Activated naive CD4-positive, alpha-beta T cell treated with anti-CD3 and anti-CD28 coated beads for 36 hours (primary cell): ENCODE measurements around the gene NLRC4. TPM values are rescaled to one million over a fixed set of nuclear protein-coding genes. Genes with fewer than 3 reads are reported as not detected.
"Not testable (repeated sequence)": the region's sequence is repeated elsewhere in the genome, so short reads cannot be mapped to it uniquely, and the experiment has no call there.

Source experiments
- CTCF ChIA-PET: fragments of 350-600 bp; sonication (Branson Sonifier 250); formaldehyde crosslinking; loops from one replicate; lab custom pipeline; 2021; ENCODE audit warnings: antibody characterized with exemption; lab: Charles Lee
- DNase-seq: peaks from one replicate; pipeline ENCODE4 v3.0.0-alpha.2; 2020
- H3K27ac Mint-ChIP-seq: one replicate; pipeline ENCODE4 v1.8.0; 2021; ENCODE audit warnings: mild to moderate bottlenecking, mixed read lengths
- H3K27me3 Mint-ChIP-seq: one replicate; pipeline ENCODE4 v1.8.0; 2021; ENCODE audit warnings: low read depth, mixed read lengths
- H3K36me3 Mint-ChIP-seq: one replicate; pipeline ENCODE4 v1.8.0; 2021; ENCODE audit warnings: low read depth, mixed read lengths
- H3K4me1 Mint-ChIP-seq: one replicate; pipeline ENCODE4 v1.8.0; 2021; ENCODE audit warnings: low read depth, mixed read lengths
- H3K4me3 Mint-ChIP-seq: one replicate; pipeline ENCODE4 v1.8.0; 2021; ENCODE audit warnings: mild to moderate bottlenecking, moderate library complexity, mixed read lengths
- H3K9me3 Mint-ChIP-seq: one replicate; pipeline ENCODE4 v1.8.0; 2021; ENCODE audit warnings: mixed read lengths
- intact Hi-C: fragments of 100-400 bp; cut with micrococcal nuclease; formaldehyde crosslinking; loops from one replicate; pipeline ENCODE4 v1.15.1; 2023
- total RNA-seq, 2 experiments: library from RNA; stranded (reverse); gene quantifications; one replicate each; pipeline ENCODE4 v1.2.3, GENCODE V29; 2021

NLRC4 gene
- total RNA-seq, 2 experiments from 2014 or later, result not detected

DNA sequence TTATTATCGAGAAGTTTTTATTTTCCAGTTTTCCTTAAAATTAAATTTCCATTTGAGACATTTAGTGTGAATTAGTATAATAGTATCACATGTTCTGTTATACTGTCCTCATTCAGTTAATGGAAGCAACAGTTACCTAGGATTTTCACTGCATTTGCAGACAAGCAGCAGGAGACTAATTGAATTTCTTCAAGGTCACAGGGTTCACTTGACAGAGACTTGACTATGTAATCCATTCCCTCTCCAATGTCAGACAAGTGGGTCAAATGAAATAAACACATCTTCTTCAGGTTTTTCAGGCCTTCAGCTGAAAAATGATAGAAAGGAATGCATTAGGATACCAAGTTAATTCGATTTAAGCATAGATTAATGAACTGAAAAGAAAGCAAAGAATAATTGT, 26.7 kb downstream of the NLRC4 start:
- intact Hi-C loops, result no loop called here
- Mint-ChIP-seq H3K9me3 (no peaks in the 10 kb centered on the region), H3K36me3 (peaks cover 12% of the 10 kb centered on the region), H3K27me3 (no peaks in the 10 kb centered on the region), H3K4me3 (no peak overlapping the region), H3K4me1 (no peaks in the 10 kb centered on the region), H3K27ac (no peak overlapping the region)
- CTCF ChIA-PET, result no interaction called here
- no peak for DNase-seq

DNA sequence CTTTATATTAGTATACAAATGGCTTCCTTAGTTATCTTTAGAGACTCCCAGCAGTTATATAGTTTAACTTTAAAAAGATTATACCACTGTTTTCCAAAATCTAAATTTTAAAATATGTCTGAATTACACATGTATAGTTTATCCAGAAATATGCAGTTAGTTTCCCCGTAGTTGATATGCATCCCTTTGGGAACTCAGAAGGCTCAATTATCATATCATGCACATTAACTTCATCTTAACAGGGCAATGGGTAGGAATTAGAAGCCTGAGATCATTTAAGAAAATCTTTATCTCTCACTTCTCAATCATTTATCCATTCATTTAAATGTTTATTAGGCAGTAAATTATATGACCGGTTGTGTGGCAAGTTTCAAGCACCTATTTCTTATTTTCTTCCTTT, 27.2 kb downstream of the NLRC4 start:
- Mint-ChIP-seq H3K4me1 (no peaks in the 10 kb centered on the region), H3K4me3 (no peak overlapping the region), H3K27me3 (no peaks in the 10 kb centered on the region), H3K27ac (no peak overlapping the region), H3K9me3 (no peaks in the 10 kb centered on the region), H3K36me3 (peaks cover 12% of the 10 kb centered on the region)
- intact Hi-C loops, result no loop called here
- DNase-seq, result no peak
- CTCF ChIA-PET, result no interaction called here

DNA sequence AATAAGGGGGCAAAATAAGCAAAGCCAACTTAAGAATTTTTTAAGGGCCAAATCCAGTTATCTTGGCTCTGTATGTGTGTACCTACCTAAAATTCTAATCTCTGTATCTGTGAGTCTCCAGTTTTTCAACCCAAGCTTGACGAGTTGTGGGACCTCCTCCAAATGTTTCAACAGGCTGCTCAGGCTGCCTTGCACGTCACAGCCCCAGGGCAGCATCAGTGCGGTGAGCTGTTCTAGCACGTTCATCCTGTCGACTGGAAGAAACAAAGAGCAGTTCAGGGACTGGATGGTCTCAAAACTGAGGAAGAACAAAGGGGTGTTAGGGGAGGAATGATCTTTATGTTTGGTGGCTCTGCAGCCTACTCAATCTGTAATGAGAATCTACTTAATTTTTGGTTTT, 29.4 kb downstream of the NLRC4 start:
- no peaks in the 10 kb centered on the region for H3K9me3 Mint-ChIP-seq
- DNase-seq, result no peak
- peaks cover 12% of the 10 kb centered on the region for H3K36me3 Mint-ChIP-seq
- intact Hi-C loops, result no loop called here
- no peaks in the 10 kb centered on the region for H3K27me3 Mint-ChIP-seq
- no peak overlapping the region for H3K27ac Mint-ChIP-seq
- CTCF ChIA-PET, result no interaction called here
- H3K4me1 Mint-ChIP-seq, result no peaks in the 10 kb centered on the region
- no peak overlapping the region for H3K4me3 Mint-ChIP-seq

DNA sequence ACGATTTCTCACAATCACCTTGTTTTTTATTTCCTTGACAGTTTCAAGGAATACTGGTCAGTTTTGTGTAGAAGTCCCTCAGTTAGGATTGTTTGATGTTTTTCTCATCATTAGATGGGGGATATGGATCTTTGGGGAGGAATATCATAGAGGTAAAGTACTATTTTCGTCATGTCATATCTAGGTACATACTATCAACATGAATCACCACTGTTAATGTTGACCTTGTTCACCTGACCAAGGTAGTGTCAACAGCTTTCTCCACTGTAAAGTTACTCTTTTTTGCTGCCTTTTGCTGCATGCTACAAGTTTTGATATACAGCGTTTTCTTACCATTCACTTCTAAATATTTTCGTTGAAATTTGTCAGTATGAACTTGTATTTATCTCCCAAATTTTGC, 32.7 kb downstream of the NLRC4 start:
- CTCF ChIA-PET, result no interaction called here
- H3K36me3 Mint-ChIP-seq, result peaks cover 3% of the 10 kb centered on the region

GRCh38 chr2:32229635-32230034, 35.1 kb downstream of the NLRC4 start:
- CTCF ChIA-PET, result interaction anchor here (0.6 kb wide), 1 partner anchor 230 kb away, joined by 3 read pairs; no protein-coding TSS in a partner anchor
- no peak for DNase-seq
- no peak overlapping the region for H3K27ac Mint-ChIP-seq

More for the DNA sequence above, 32.7 kb downstream of the NLRC4 start:
- H3K9me3 Mint-ChIP-seq, result no peaks in the 10 kb centered on the region
- H3K4me1 Mint-ChIP-seq, result no peaks in the 10 kb centered on the region
- H3K27ac Mint-ChIP-seq, result no peak overlapping the region
- intact Hi-C loops, result no loop called here
- DNase-seq, result no peak
- no peak overlapping the region for H3K4me3 Mint-ChIP-seq
- H3K27me3 Mint-ChIP-seq, result no peaks in the 10 kb centered on the region

DNA sequence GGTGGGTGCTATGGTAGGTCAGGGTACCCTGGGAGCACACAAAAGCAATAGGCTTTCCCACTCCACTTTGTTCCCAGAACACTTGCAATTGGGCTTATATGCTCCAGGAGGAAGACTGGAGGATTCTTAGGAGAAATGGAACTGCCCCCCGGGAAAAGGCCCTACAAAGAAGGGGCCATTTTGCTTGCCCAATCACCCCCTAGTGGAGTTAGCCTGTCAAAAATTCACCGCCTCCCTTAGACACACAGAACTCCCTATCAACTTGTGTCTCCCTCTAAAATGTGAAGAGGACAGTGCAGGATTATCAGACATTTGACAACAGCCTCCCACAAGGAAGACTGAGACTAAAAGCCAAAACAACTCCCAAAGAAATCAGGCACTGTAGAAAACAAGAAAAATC, 36.5 kb downstream of the NLRC4 start:
- no peak for DNase-seq
- CTCF ChIA-PET, result no interaction called here
- Mint-ChIP-seq H3K9me3 (no peaks in the 10 kb centered on the region), H3K36me3 (peaks cover 4% of the 10 kb centered on the region), H3K27me3 (no peaks in the 10 kb centered on the region), H3K4me1 (no peaks in the 10 kb centered on the region), H3K4me3 (no peak overlapping the region), H3K27ac (no peak overlapping the region)
- intact Hi-C loops, result no loop called here

More at GRCh38 chr2:32229635-32230034, 35.1 kb downstream of the NLRC4 start:
- H3K36me3 Mint-ChIP-seq, result peaks cover 4% of the 10 kb centered on the region
- H3K4me1 Mint-ChIP-seq, result no peaks in the 10 kb centered on the region
- no peaks in the 10 kb centered on the region for H3K9me3 Mint-ChIP-seq
- intact Hi-C loops, result no loop called here
- H3K27me3 Mint-ChIP-seq, result no peaks in the 10 kb centered on the region
- H3K4me3 Mint-ChIP-seq, result no peak overlapping the region

GRCh38 chr2:32227492-32227891, 37.2 kb downstream of the NLRC4 start:
- CTCF ChIA-PET, result no interaction called here
- no peaks in the 10 kb centered on the region for H3K27me3 Mint-ChIP-seq
- no peak overlapping the region for H3K4me3 Mint-ChIP-seq
- no peaks in the 10 kb centered on the region for H3K4me1 Mint-ChIP-seq
- H3K36me3 Mint-ChIP-seq, result peaks cover 4% of the 10 kb centered on the region
- intact Hi-C loops, result no loop called here
- H3K9me3 Mint-ChIP-seq, result no peaks in the 10 kb centered on the region
- H3K27ac Mint-ChIP-seq, result no peak overlapping the region
- no peak for DNase-seq

GRCh38 chr2:32222966-32223365, 41.7 kb downstream of the NLRC4 start:
- Mint-ChIP-seq H3K4me1 (no peaks in the 10 kb centered on the region), H3K9me3 (no peaks in the 10 kb centered on the region), H3K36me3 (peaks cover 21% of the 10 kb centered on the region), H3K27ac (no peak overlapping the region), H3K4me3 (no peak overlapping the region), H3K27me3 (no peaks in the 10 kb centered on the region)
- CTCF ChIA-PET, result no interaction called here
- no peak for DNase-seq
- intact Hi-C loops, result no loop called here

DNA sequence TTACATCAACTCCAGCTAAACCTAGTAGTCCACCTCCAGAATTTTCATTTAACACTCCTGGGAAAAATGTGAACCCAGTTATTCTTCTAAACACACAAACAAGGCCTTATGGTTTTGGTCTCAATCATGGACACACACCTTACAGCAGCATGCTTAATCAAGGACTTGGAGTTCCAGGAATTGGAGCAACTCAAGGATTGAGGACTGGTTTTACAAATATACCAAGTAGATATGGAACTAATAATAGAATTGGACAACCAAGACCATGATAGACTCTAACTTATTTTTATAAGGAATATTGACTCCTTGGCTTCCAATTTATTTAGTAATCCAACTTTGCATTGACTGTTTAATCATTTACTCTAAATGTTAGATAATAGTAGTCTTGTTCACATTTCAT, 44.2 kb downstream of the NLRC4 start:
- intact Hi-C loops, result no loop called here
- DNase-seq, result no peak
- no peak overlapping the region for H3K27ac Mint-ChIP-seq
- no peaks in the 10 kb centered on the region for H3K4me1 Mint-ChIP-seq
- CTCF ChIA-PET, result no interaction called here
- no peaks in the 10 kb centered on the region for H3K27me3 Mint-ChIP-seq
- no peaks in the 10 kb centered on the region for H3K9me3 Mint-ChIP-seq
- H3K4me3 Mint-ChIP-seq, result no peak overlapping the region
- peaks cover 22% of the 10 kb centered on the region for H3K36me3 Mint-ChIP-seq

DNA sequence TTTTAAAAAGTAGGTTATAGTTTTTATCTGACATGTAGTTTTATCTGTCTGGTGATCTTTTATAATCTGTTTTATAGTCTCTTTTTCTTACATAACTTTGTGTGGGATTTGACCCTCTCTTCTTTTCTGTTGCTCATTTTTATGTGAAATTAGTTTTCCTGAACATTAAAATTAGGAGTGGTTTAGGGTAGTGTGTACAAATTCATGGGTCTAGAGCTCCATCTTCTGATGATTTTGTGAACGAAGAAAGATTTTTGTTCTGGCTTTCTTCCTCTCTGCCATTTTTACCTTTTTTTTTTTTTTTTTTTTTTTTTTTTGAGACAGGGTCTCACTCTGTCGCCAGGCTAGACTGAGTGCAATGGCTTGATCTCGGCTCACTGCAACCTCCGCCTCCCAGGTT, 52.4 kb downstream of the NLRC4 start:
- no peak for DNase-seq
- no peaks in the 10 kb centered on the region for H3K9me3 Mint-ChIP-seq
- no peaks in the 10 kb centered on the region for H3K27me3 Mint-ChIP-seq
- CTCF ChIA-PET, result no interaction called here
- intact Hi-C loops, result loop anchor here (2.0 kb wide), 1 partner anchor 523 kb away; no protein-coding TSS in a partner anchor
- peaks cover 21% of the 10 kb centered on the region for H3K36me3 Mint-ChIP-seq
- no peak overlapping the region for H3K4me3 Mint-ChIP-seq
- H3K27ac Mint-ChIP-seq, result no peak overlapping the region
- H3K4me1 Mint-ChIP-seq, result no peaks in the 10 kb centered on the region

- Mint-ChIP-seq H3K27ac (no peak overlapping the region), H3K36me3 (peaks cover 17% of the 10 kb centered on the region), H3K4me1 (no peaks in the 10 kb centered on the region), H3K9me3 (no peaks in the 10 kb centered on the region), H3K27me3 (no peaks in the 10 kb centered on the region), H3K4me3 (no peak overlapping the region)
- intact Hi-C loops, result no loop called here
- CTCF ChIA-PET, result no interaction called here
- no peak for DNase-seq
These were observed 53.8 kb downstream of the NLRC4 start for GRCh38 chr2:32210767-32211408.

GRCh38 chr2:32203428-32203827, 61.3 kb downstream of the NLRC4 start:
- H3K9me3 Mint-ChIP-seq, DNase-seq, H3K4me3 Mint-ChIP-seq, H3K27me3 Mint-ChIP-seq, H3K27ac Mint-ChIP-seq, intact Hi-C loops, H3K4me1 Mint-ChIP-seq: not testable (repeated sequence)
- CTCF ChIA-PET, result interaction anchor here (0.6 kb wide), 2 partner anchors 57 to 176 kb away, joined by 4 to 6 read pairs; no protein-coding TSS in a partner anchor
- peaks cover 26% of the 10 kb centered on the region for H3K36me3 Mint-ChIP-seq

DNA sequence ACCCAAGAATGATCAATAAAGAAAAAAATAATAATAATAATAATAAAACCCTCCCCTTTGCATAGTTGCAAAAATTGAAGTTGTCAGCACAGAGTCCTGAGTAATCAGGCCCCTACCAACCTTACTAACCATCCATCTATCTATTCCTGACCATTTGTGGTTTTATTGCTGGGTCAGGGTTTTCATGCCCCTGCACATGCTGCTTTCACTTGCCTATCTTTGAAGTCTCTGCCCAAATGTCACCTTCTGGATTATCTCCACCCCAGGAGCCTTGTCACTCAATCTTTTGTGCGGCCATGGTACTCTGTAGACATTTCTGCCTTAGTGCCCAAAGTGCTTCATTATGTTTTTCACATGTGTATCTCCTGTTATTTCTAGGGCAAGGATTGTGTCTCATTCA, 63.9 kb downstream of the NLRC4 start:
- Mint-ChIP-seq H3K4me3 (no peak overlapping the region), H3K4me1 (no peaks in the 10 kb centered on the region), H3K36me3 (peaks cover 30% of the 10 kb centered on the region), H3K27me3 (no peaks in the 10 kb centered on the region), H3K9me3 (no peaks in the 10 kb centered on the region), H3K27ac (no peak overlapping the region)
- CTCF ChIA-PET, result no interaction called here
- intact Hi-C loops, result no loop called here
- DNase-seq, result no peak
